GM12878 (cell line): ENCODE data around the gene SLC6A7. TPM values are rescaled to one million over a fixed set of nuclear protein-coding genes. Genes with fewer than 3 reads are reported as not detected.
A peak's percentile ranks its signal among the peaks of the same experiment; 100 is the strongest.

ENCODE experiments used
- ATAC-seq: fragments of 200-7000 bp; cut with Tn5 transposase; 3 replicates; pipeline ENCODE4 v1.9.1; 2020; ENCODE audit warnings: mild to moderate bottlenecking, moderate library complexity
- BruUV-seq: library from RNA; stranded (reverse); fragments of 400-500 nt; replicated peaks from 2 replicates; lab custom pipeline; 2021; lab: Mats Ljungman, UMichigan
- CTCF ChIA-PET: fragments of 300-600 bp; sonication (Branson Sonifier 250); formaldehyde crosslinking; extraction: SDS; loops from one replicate; lab custom pipeline; 2021; ENCODE audit warnings: inconsistent platforms; lab: Yijun Ruan, JAX
- POLR2A ChIA-PET: fragments of 350-600 bp; formaldehyde crosslinking; extraction: SDS; loops from one replicate; lab custom pipeline; 2021; ENCODE audit warnings: inconsistent platforms; lab: Charles Lee
- RAD21 ChIA-PET: fragments of 300-600 bp; sonication (Branson Sonifier 250); formaldehyde crosslinking; loops from one replicate; lab custom pipeline; 2023; ENCODE audit warnings: antibody characterized with exemption; ENCODE audit not compliant: unreplicated experiment; lab: Charles Lee
- SMC1A ChIA-PET: fragments of 300-600 bp; sonication (Branson Sonifier 250); formaldehyde crosslinking; loops from one replicate; lab custom pipeline; 2023; ENCODE audit not compliant: unreplicated experiment, uncharacterized antibody; lab: Charles Lee
- DNase-seq: peaks from one replicate; pipeline ENCODE4 v3.0.0-alpha.2; 2011; ENCODE audit warnings: low read depth, low spot score
- FAIRE-seq: peaks from 3 replicates; lab custom pipeline; 2011; peaks lifted over from hg19 to GRCh38; lab: Jason Lieb, UNC
- H2AFZ ChIP-seq: 2 replicates; pipeline ENCODE4 v1.6.0; 2011; ENCODE audit warnings: low read depth, low read length, control low read depth; ENCODE audit not compliant: control insufficient read depth
- H3K27ac ChIP-seq: 2 replicates; pipeline ENCODE4 v1.5.1; 2011; ENCODE audit warnings: control low read depth; ENCODE audit not compliant: control insufficient read depth, insufficient read depth
- H3K27me3 ChIP-seq, 2 experiments: replicated peaks in 1 of 2; 2 replicates each; pipeline versions ENCODE4 v1.6.0 to v1.6.1; 2011; ENCODE audit warnings: low read length in 1 of 2; ENCODE audit not compliant: control insufficient read depth in 2 of 2, insufficient read depth in 2 of 2
- H3K36me3 ChIP-seq, 2 experiments: 2 replicates each; pipeline ENCODE4 v1.5.1; 2011; ENCODE audit warnings: low read length in 1 of 2; ENCODE audit not compliant: control insufficient read depth in 2 of 2, insufficient read depth in 2 of 2
- H3K4me1 ChIP-seq: 2 replicates; pipeline ENCODE4 v1.6.1; 2011; ENCODE audit warnings: mild to moderate bottlenecking, low read length, moderate library complexity, mixed read lengths; ENCODE audit not compliant: control insufficient read depth, insufficient read depth
- H3K4me2 ChIP-seq: 2 replicates; pipeline ENCODE4 v1.6.0; 2011; ENCODE audit warnings: control low read depth; ENCODE audit not compliant: control insufficient read depth, insufficient read depth
- H3K4me3 ChIP-seq: fragments of 200-600 bp; sonication (generic); 2 replicates; pipeline ENCODE4 v1.5.1; 2016
- H3K79me2 ChIP-seq: 2 replicates; pipeline ENCODE4 v1.6.0; 2011; ENCODE audit warnings: low read length; ENCODE audit not compliant: control insufficient read depth, insufficient read depth
- H3K9ac ChIP-seq: 2 replicates; pipeline ENCODE4 v1.8.0; 2011; ENCODE audit warnings: low read length, control low read depth, mixed read lengths; ENCODE audit not compliant: control insufficient read depth, insufficient read depth
- H3K9me3 ChIP-seq: replicated peaks from 3 replicates; pipeline ENCODE4 v1.5.1; 2011; ENCODE audit warnings: mild to moderate bottlenecking, low read length; ENCODE audit not compliant: control insufficient read depth, insufficient read depth
- H4K20me1 ChIP-seq: 2 replicates; pipeline ENCODE4 v1.6.0; 2011; ENCODE audit not compliant: control insufficient read depth, insufficient read depth
- ATF2 ChIP-seq: IDR thresholded peaks from 2 replicates; pipeline ENCODE4 v1.6.1; 2012; ENCODE audit warnings: low read length, inconsistent platforms
- CBX3 ChIP-seq: fragments of 200-600 bp; sonication (generic); IDR thresholded peaks from 2 replicates; pipeline ENCODE4 v1.6.1; 2016; ENCODE audit warnings: low read depth, borderline replicate concordance
- CEBPB ChIP-seq, 2 experiments: fragments of 150-350 bp in 1 of 2; IDR thresholded peaks; 2 replicates each; pipeline ENCODE4 v1.6.1; 2012 to 2014; ENCODE audit warnings: low read depth in 2 of 2, low read length in 2 of 2, borderline replicate concordance in 1 of 2, inconsistent platforms in 1 of 2
- PAX8 ChIP-seq: fragments of 450-650 bp; IDR thresholded peaks from 2 replicates; pipeline ENCODE4 v1.6.1; 2017; ENCODE audit warnings: mild to moderate bottlenecking, moderate library complexity
- RUNX3 ChIP-seq: IDR thresholded peaks from 2 replicates; pipeline ENCODE4 v1.6.1; 2012; ENCODE audit warnings: low read length, inconsistent platforms
- STAT1 ChIP-seq: fragments of 450-650 bp; conservative IDR thresholded peaks from 2 replicates; pipeline ENCODE4 v1.6.1; 2014; ENCODE audit warnings: antibody characterized with exemption, mild to moderate bottlenecking
- STAT3 ChIP-seq: IDR thresholded peaks from 2 replicates; pipeline ENCODE4 v1.6.1; 2011; ENCODE audit warnings: low read depth, low read length, improper control_type of control experiment
- SUZ12 ChIP-seq: fragments of 200-600 bp; sonication (generic); IDR thresholded peaks from one replicate; pipeline ENCODE4 v1.6.1; 2018; ENCODE audit warnings: antibody characterized with exemption, mild to moderate bottlenecking; ENCODE audit not compliant: unreplicated experiment
- ZBTB40 ChIP-seq: fragments of 450-650 bp; IDR thresholded peaks from 2 replicates; pipeline ENCODE4 v1.6.1; 2016; ENCODE audit warnings: mild to moderate bottlenecking, moderate library complexity, borderline replicate concordance
- WGBS: methylation state at CpG from one replicate; pipeline ENCODE4 v1.1.6; 2016; ENCODE audit warnings: low lambda C conversion rate; ENCODE audit not compliant: insufficient replicate concordance, insufficient coverage; ENCODE audit errors: missing lambda C conversion rate; 5-methylcytosine and 5-hydroxymethylcytosine counted together
- in situ Hi-C: fragments of 300-500 bp; cut with MboI; formaldehyde crosslinking; loops from 9 replicates; pipeline ENCODE4 v1.14.3; 2018; ENCODE audit warnings: mixed read lengths
- intact Hi-C: fragments of 100-400 bp; cut with micrococcal nuclease; formaldehyde crosslinking; loops from one replicate; pipeline ENCODE4 v1.14.2; 2022; ENCODE audit not compliant: unreplicated experiment
- polyA plus RNA-seq, 11 experiments: library from polyadenylated mRNA; depleted of rRNA in 4 of 11; unstranded in 6 of 11; stranded (reverse) in 5 of 11; fragments of >200 nt; fragmentation: Nextera tagmentation in 4 of 11; fragmentation: Illumina TruSeq in 1 of 11; extraction: Ambion mirVana in 4 of 11; extraction: Trizol in 1 of 11; gene quantifications; 1 replicate in 1 of 11; 2 replicates in 10 of 11; pipeline versions ENCODE4 v1.2.1 to v1.2.3, GENCODE V29; 2011 to 2016; ENCODE audit warnings: inconsistent platforms in 2 of 11, missing spikeins in 2 of 11, low read depth in 1 of 11
- total RNA-seq, 4 experiments: library from RNA; depleted of rRNA in 3 of 4; stranded (reverse); fragments of >200 nt in 3 of 4; fragmentation: Illumina TruSeq in 1 of 4; extraction: Trizol in 1 of 4; gene quantifications; 2 replicates each; pipeline versions ENCODE4 v1.2.1 to v1.2.3, GENCODE V29; 2013 to 2021

Gene SLC6A7
- total and polyA plus RNA-seq, 10 of the 15 experiments (the other 5 are each of a cell fraction or from before 2014, with no cell fraction given), result 0.01 to 0.15 (median 0.06) TPM; not detected in 7

- BruUV-seq, result no TSS peak
These were observed 37.2 kb downstream of the SLC6A7 start for GRCh38 chr5:150227036-150227435.

More at GRCh38 chr5:150227036-150227435, 37.2 kb downstream of the SLC6A7 start:
- ChIA-PET CTCF (interaction anchor here (0.7 to 1.0 kb wide), 2 partner anchors 124 to 209 kb away, joined by 3 to 4 read pairs; no protein-coding TSS in a partner anchor), RAD21 (interaction anchor here (1.0 kb wide), 1 partner anchor 9 kb away, joined by 3 read pairs; no protein-coding TSS in a partner anchor), SMC1A (interaction anchor here (0.7 kb wide), 1 partner anchor 96 kb away, joined by 3 read pairs; no protein-coding TSS in a partner anchor)
- ATAC-seq, result no peak; the same call in 2 of the 3 replicates
- intact Hi-C loops, result no loop called here
- Histone ChIP-seq H3K9me3 (no peaks in the 10 kb centered on the region), H3K4me1 (no peaks in the 10 kb centered on the region), H3K79me2 (no peaks in the 10 kb centered on the region), H3K4me3 (no peak overlapping the region), H3K4me2 (no peak overlapping the region)
- WGBS, result 76% methylated on average over 5 of the region's 5 CpGs
- TF ChIP-seq ATF2, result no peak
- TF ChIP-seq ZBTB40, result peak; percentile 27; the same call in 1 of the 2 replicates
- TF ChIP-seq CEBPB (IDR thresholded peaks at IDR 0.05; ENCODE audit: borderline replicate concordance in 1 of 2, low read depth in 2 of 2, low read length in 2 of 2), result no peak
- TF ChIP-seq STAT1, result no peak
- no peak for TF ChIP-seq RUNX3
- no peak for TF ChIP-seq SUZ12
- TF ChIP-seq STAT3, result no peak
- TF ChIP-seq PAX8, result no peak
- no peak for TF ChIP-seq CBX3
- TF ChIP-seq, all 136 proteins: peak for 1
- no peak overlapping the region for H3K9ac ChIP-seq
- H3K27me3 ChIP-seq, result peaks cover 0 to under 1% of the 10 kb centered on the region in 2 experiments; a peak in 1 of 4 replicates
- FAIRE-seq (no peak), DNase-seq (no peak)
- no peaks in the 10 kb centered on the region for H4K20me1 ChIP-seq
- H3K36me3 ChIP-seq, result no peaks in the 10 kb centered on the region
- POLR2A ChIA-PET, result no interaction called here
- H2AFZ ChIP-seq, result no peak overlapping the region
- no peak overlapping the region for H3K27ac ChIP-seq
- in situ Hi-C loops, result loop anchor here (10.0 kb wide), 1 partner anchor 592 kb away; no protein-coding TSS in a partner anchor
